ENCODE measurements around the gene AARS2.

Gene AARS2

DNA sequence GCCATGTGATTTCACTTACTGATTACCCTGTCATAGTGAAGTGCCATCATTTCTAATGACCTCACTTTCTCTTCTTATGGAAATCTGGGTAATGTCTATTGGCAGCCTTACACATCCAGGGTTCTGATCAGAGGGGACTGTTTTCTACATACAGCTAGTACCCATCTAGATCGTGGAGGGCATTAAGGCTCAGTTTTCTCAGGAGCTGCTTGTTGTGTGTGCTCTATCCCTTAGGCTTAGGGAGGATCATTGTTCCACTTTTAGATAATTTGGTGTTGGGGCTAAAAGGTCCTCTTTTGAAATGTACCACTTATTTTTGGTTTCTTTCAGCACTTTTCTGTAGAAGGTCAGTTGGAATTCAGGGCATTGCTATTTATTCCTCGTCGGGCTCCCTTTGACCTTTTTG is 62.4 kb downstream of the AARS2 start:
- DNase-seq (ENCODE audit: low read depth in 1 of 2, low spot score in 1 of 2) = no peak
- TF ChIP-seq, protein P1, sequence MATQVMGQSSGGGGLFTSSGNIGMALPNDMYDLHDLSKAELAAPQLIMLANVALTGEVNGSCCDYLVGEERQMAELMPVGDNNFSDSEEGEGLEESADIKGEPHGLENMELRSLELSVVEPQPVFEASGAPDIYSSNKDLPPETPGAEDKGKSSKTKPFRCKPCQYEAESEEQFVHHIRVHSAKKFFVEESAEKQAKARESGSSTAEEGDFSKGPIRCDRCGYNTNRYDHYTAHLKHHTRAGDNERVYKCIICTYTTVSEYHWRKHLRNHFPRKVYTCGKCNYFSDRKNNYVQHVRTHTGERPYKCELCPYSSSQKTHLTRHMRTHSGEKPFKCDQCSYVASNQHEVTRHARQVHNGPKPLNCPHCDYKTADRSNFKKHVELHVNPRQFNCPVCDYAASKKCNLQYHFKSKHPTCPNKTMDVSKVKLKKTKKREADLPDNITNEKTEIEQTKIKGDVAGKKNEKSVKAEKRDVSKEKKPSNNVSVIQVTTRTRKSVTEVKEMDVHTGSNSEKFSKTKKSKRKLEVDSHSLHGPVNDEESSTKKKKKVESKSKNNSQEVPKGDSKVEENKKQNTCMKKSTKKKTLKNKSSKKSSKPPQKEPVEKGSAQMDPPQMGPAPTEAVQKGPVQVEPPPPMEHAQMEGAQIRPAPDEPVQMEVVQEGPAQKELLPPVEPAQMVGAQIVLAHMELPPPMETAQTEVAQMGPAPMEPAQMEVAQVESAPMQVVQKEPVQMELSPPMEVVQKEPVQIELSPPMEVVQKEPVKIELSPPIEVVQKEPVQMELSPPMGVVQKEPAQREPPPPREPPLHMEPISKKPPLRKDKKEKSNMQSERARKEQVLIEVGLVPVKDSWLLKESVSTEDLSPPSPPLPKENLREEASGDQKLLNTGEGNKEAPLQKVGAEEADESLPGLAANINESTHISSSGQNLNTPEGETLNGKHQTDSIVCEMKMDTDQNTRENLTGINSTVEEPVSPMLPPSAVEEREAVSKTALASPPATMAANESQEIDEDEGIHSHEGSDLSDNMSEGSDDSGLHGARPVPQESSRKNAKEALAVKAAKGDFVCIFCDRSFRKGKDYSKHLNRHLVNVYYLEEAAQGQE (IDR thresholded peaks at IDR 0.05; ENCODE audit: insufficient replicate concordance, low read depth) = no peak
- TF ChIP-seq POLR2AphosphoS5 (IDR thresholded peaks at IDR 0.05; ENCODE audit: low read depth) (no peak; the same call in 1 of the 2 replicates), SPI1 (IDR thresholded peaks at IDR 0.05; ENCODE audit: borderline replicate concordance, low read depth) (no peak), GABPA (IDR thresholded peaks at IDR 0.05; ENCODE audit: low read depth) (no peak)
- TF ChIP-seq, protein P2, sequence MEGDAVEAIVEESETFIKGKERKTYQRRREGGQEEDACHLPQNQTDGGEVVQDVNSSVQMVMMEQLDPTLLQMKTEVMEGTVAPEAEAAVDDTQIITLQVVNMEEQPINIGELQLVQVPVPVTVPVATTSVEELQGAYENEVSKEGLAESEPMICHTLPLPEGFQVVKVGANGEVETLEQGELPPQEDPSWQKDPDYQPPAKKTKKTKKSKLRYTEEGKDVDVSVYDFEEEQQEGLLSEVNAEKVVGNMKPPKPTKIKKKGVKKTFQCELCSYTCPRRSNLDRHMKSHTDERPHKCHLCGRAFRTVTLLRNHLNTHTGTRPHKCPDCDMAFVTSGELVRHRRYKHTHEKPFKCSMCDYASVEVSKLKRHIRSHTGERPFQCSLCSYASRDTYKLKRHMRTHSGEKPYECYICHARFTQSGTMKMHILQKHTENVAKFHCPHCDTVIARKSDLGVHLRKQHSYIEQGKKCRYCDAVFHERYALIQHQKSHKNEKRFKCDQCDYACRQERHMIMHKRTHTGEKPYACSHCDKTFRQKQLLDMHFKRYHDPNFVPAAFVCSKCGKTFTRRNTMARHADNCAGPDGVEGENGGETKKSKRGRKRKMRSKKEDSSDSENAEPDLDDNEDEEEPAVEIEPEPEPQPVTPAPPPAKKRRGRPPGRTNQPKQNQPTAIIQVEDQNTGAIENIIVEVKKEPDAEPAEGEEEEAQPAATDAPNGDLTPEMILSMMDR (IDR thresholded peaks at IDR 0.05; ENCODE audit: insufficient read depth, low read length) = no peak
- H3K4me3 ChIP-seq (replicated peaks; ENCODE audit: insufficient read depth, low read length) = no peak overlapping the region
- H3K27me3 ChIP-seq (ENCODE audit: insufficient read depth, poor library complexity, severe bottlenecking) = no peaks in the 10 kb centered on the region
- no peak overlapping the region for H3K27ac ChIP-seq (replicated peaks)

DNA sequence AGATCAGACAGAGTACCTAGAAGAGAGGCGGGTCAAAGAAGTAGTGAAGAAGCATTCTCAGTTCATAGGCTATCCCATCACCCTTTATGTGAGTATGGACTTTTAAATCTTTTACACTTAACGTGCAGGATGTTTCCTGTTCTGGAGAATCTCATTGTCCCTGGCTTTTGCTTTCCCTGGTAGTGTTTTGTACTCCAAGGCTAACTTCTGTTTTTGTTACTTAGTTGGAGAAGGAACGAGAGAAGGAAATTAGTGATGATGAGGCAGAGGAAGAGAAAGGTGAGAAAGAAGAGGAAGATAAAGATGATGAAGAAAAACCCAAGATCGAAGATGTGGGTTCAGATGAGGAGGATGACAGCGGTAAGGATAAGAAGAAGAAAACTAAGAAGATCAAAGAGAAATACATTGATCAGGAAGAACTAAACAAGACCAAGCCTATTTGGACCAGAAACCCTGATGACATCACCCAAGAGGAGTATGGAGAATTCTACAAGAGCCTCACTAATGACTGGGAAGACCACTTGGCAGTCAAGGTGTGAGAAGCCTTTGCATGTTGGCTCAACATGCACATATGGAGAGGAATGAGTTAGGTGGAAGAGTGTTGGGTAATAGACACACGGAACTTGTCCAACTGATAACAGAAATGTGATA is 63.0 kb downstream of the AARS2 start:
- Histone ChIP-seq H3K4me3 (replicated peaks; ENCODE audit: insufficient read depth, low read length) (no peak overlapping the region), H3K27ac (replicated peaks) (no peak overlapping the region), H3K27me3 (ENCODE audit: insufficient read depth, poor library complexity, severe bottlenecking) (no peaks in the 10 kb centered on the region)
- DNase-seq (ENCODE audit: low read depth in 1 of 2, low spot score in 1 of 2) = no peak
- no peak for TF ChIP-seq GABPA (IDR thresholded peaks at IDR 0.05; ENCODE audit: low read depth)
- TF ChIP-seq SPI1 (IDR thresholded peaks at IDR 0.05; ENCODE audit: borderline replicate concordance, low read depth) = no peak
- TF ChIP-seq, protein P2 (IDR thresholded peaks at IDR 0.05; ENCODE audit: insufficient read depth, low read length) = no peak
- TF ChIP-seq POLR2AphosphoS5 (IDR thresholded peaks at IDR 0.05; ENCODE audit: low read depth) = no peak
- TF ChIP-seq, protein P1 (IDR thresholded peaks at IDR 0.05; ENCODE audit: insufficient replicate concordance, low read depth) = no peak

Data from HL-60 (cell line).